Body of pancreas (tissue), 4 donors: ENCODE measurements around the gene VPS33A. TPM values are rescaled to one million over a fixed set of nuclear protein-coding genes. Genes with fewer than 3 reads are reported as not detected.

Source experiments
- ATAC-seq: fragments of 150-250 bp; one replicate; pipeline ENCODE4 v1.9.1; 2016
- DNase-seq, 4 donors: peaks; one replicate each; pipeline ENCODE4 v3.0.0-alpha.2; 2019
- H3K27ac ChIP-seq, 4 donors: fragments of 200-600 bp; sonication (generic); 1 replicate in 3 of 4; 2 replicates in 1 of 4; pipeline versions ENCODE4 v1.5.1 to v1.6.1; 2016 to 2019; ENCODE audit warnings: mild to moderate bottlenecking in 1 of 4, mixed read lengths in 1 of 4, moderate library complexity in 1 of 4
- H3K27me3 ChIP-seq, 2 donors: fragments of 200-600 bp; sonication (generic); one replicate each; pipeline ENCODE4 v1.6.0; 2016; ENCODE audit warnings: mild to moderate bottlenecking in 1 of 2
- H3K36me3 ChIP-seq, 2 donors: fragments of 200-600 bp; sonication (generic); replicated peaks in 1 of 2; 2 replicates each; pipeline ENCODE4 v1.5.1; 2016; ENCODE audit warnings: low read depth in 2 of 2; ENCODE audit not compliant: insufficient read depth in 1 of 2
- H3K4me1 ChIP-seq: fragments of 200-600 bp; sonication (generic); one replicate; pipeline ENCODE4 v1.6.0; 2016
- H3K4me3 ChIP-seq, 2 donors: fragments of 200-600 bp; sonication (generic); 1 replicate in 1 of 2; 2 replicates in 1 of 2; pipeline ENCODE4 v1.5.1; 2016 to 2019
- H3K9me3 ChIP-seq, 3 donors: fragments of 200-600 bp; sonication (generic); 1 replicate in 2 of 3; 2 replicates in 1 of 3; pipeline ENCODE4 v1.5.1; 2016
- POLR2A ChIP-seq, 3 donors: fragments of 450-650 bp; IDR thresholded peaks; one replicate each; pipeline ENCODE4 v1.6.1; 2016; ENCODE audit warnings: antibody characterized with exemption in 3 of 3, mild to moderate bottlenecking in 2 of 3
- WGBS, 2 donors: methylation state at CpG; one replicate each; pipeline ENCODE4 v1.1.5; 2017; 5-methylcytosine and 5-hydroxymethylcytosine counted together
- intact Hi-C: fragments of 100-400 bp; cut with DNase I; formaldehyde crosslinking; loops from one replicate; pipeline ENCODE4 v1.15.1; 2023
- total RNA-seq, 2 donors: library from RNA; depleted of rRNA; stranded (reverse); fragments of >200 nt; gene quantifications; one replicate each; pipeline ENCODE4 v1.1.0, GENCODE V29; 2016
- TF ChIP-seq, protein P1 (sequence below), 7 experiments: fragments of 450-650 bp in 4 of 7; fragments of 200-600 bp in 3 of 7; sonication (generic) in 3 of 7; IDR thresholded peaks; one replicate each; pipeline ENCODE4 v1.5.1; 2016 to 2019; ENCODE audit warnings: antibody characterized with exemption in 7 of 7

VPS33A gene
- total RNA-seq, 2 donors from 2014 or later = 7.3 to 9.9 TPM

DNA sequence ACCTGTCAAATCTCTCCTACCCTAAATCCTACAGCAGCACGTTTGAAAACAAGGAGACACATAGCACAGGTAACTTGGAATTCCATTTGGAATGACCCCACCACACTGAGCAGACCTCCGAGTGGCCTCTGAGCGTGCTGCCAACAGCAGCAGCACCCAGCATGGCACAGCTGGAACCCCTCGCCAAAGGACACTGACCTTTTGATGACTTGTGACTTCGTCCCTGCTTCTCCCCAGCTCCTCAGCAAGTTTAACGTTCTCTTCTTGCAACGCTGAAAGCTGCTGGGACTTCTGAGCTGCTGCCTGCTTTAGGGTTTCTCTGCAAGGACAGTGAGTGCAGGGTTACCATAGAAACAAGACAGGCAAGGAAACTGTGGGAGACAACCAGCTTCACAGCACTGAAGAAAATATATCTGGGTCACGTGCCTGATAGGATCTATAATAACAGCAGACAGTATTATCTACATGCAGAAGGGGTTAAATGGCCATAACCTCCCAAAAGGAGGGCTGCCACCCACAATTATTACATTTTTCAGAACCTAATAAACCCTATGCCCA, 43.3 kb upstream of the VPS33A start:
- H3K9me3 ChIP-seq = no peaks in the 10 kb centered on the region
- intact Hi-C loops = no loop called here
- ATAC-seq (no peak), DNase-seq (no peak)
- no peak for TF ChIP-seq POLR2A (IDR thresholded peaks at IDR 0.05)
- TF ChIP-seq, protein P1, sequence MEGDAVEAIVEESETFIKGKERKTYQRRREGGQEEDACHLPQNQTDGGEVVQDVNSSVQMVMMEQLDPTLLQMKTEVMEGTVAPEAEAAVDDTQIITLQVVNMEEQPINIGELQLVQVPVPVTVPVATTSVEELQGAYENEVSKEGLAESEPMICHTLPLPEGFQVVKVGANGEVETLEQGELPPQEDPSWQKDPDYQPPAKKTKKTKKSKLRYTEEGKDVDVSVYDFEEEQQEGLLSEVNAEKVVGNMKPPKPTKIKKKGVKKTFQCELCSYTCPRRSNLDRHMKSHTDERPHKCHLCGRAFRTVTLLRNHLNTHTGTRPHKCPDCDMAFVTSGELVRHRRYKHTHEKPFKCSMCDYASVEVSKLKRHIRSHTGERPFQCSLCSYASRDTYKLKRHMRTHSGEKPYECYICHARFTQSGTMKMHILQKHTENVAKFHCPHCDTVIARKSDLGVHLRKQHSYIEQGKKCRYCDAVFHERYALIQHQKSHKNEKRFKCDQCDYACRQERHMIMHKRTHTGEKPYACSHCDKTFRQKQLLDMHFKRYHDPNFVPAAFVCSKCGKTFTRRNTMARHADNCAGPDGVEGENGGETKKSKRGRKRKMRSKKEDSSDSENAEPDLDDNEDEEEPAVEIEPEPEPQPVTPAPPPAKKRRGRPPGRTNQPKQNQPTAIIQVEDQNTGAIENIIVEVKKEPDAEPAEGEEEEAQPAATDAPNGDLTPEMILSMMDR (IDR thresholded peaks at IDR 0.05) = no peak
- peaks cover 3 to 21% of the 10 kb centered on the region in 2 donors for H3K36me3 ChIP-seq
- no peaks in the 10 kb centered on the region for H3K27me3 ChIP-seq
- 76 to 79% methylated on average over 7 to 8 of the region's 8 CpGs for WGBS, 2 donors
- H3K4me1 ChIP-seq = no peaks in the 10 kb centered on the region
- no peak overlapping the region for H3K27ac ChIP-seq
- no peak overlapping the region for H3K4me3 ChIP-seq

DNA sequence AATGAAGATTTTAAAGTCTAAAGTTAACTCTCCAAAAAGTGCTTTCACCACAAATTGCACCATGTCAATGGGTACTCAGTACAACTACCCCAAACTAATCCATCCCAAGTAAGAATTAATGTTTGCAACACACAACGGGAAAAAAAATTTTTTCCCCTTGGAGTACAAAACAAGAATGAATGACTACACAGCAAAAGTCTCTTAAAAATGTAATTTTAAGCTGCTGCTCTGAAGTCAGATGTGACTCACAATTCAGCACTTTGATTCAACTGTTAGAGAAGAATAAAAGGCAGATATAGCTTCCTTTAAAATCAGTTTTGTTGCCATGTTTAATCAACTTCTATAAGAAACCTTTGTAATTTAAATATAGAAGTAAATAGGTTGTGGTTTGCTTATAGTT, 42.5 kb upstream of the VPS33A start:
- 88 to 93% methylated on average over 1 of the region's 1 CpG for WGBS, 2 donors

DNA sequence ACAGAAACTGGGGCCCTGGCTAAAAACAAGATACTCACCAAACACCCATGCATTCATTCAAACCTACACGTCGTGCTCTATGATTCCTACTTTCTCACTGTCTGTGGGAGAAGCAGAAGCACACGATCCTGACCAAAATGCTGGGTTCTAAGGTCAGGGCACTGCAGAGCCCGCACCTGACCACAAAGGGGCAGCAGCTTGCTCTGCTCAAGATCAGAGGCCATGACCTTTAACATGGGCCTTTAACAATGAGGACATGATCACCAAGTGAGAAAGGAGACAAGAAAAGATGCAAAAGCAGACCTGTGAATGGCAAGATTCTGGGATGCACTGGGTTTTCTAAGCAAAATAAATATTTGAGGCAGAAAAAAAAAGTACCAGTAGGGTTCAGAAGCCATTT, 40.1 kb upstream of the VPS33A start:
- Histone ChIP-seq H3K4me1 (no peaks in the 10 kb centered on the region), H3K36me3 (peaks cover 3 to 29% of the 10 kb centered on the region in 2 donors), H3K27me3 (no peaks in the 10 kb centered on the region), H3K4me3 (no peak overlapping the region), H3K27ac (no peak overlapping the region), H3K9me3 (no peaks in the 10 kb centered on the region)
- DNase-seq (no peak), ATAC-seq (no peak)
- WGBS, 2 donors = 71 to 73% methylated on average over 4 of the region's 4 CpGs
- intact Hi-C loops = no loop called here
- TF ChIP-seq, protein P1 (IDR thresholded peaks at IDR 0.05) = no peak
- TF ChIP-seq POLR2A (IDR thresholded peaks at IDR 0.05) = no peak

More for the DNA sequence above, 42.5 kb upstream of the VPS33A start:
- ATAC-seq (no peak), DNase-seq (no peak)
- Histone ChIP-seq H3K4me1 (no peaks in the 10 kb centered on the region), H3K9me3 (no peaks in the 10 kb centered on the region), H3K36me3 (peaks cover 3 to 21% of the 10 kb centered on the region in 2 donors), H3K27me3 (no peaks in the 10 kb centered on the region), H3K4me3 (no peak overlapping the region), H3K27ac (no peak overlapping the region)
- intact Hi-C loops = no loop called here
- TF ChIP-seq, protein P1 (IDR thresholded peaks at IDR 0.05) = no peak
- TF ChIP-seq POLR2A (IDR thresholded peaks at IDR 0.05) = no peak

DNA sequence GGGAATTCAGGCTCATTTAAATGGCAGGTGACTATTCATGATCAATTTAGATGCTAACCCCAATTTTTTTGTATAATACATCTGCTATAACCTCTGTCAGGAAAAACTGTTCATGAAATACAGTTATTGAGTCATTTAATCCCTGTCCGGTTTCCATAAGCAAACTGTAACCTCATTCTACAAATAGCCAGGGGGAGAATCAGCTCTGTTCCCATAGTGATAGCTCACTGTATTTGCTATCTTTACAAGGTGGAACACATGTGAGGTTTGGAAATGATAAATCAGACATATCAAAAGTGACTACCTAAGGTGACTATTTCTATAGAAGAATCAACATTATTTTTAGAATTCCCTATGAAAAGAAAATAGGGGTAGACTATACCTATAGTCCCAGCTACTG, 38.6 kb upstream of the VPS33A start:
- intact Hi-C loops = no loop called here
- 79 to 88% methylated on average over 1 of the region's 1 CpG for WGBS, 2 donors
- H3K27ac ChIP-seq = no peak overlapping the region
- no peak for ATAC-seq
- no peaks in the 10 kb centered on the region for H3K9me3 ChIP-seq
- TF ChIP-seq, protein P1 (IDR thresholded peaks at IDR 0.05) = no peak
- TF ChIP-seq POLR2A (IDR thresholded peaks at IDR 0.05) = no peak
- peaks cover 3 to 29% of the 10 kb centered on the region in 2 donors for H3K36me3 ChIP-seq
- no peak overlapping the region for H3K4me3 ChIP-seq
- H3K27me3 ChIP-seq = no peaks in the 10 kb centered on the region
- no peaks in the 10 kb centered on the region for H3K4me1 ChIP-seq
- DNase-seq = no peak

DNA sequence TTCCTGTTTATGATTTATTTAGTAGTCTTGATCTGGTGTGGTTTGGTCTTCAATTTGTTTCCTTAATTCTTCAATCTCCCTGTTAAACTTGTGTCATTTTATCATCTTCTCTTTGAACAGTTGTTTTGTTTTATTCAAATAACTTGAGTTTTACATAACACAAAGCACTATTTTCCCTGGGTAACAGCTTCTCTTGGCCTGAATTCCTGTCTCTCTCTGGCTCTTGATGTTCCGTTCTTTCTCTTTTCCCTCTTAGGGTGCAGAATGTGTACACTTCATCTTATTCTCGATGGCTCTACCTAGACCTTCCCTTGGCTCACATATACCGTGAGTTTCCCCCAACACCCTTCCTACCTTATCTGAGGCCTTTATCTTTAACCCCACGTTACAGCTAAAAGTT, 36.8 kb upstream of the VPS33A start:
- H3K27ac ChIP-seq = no peak overlapping the region
- intact Hi-C loops = no loop called here

More for the DNA sequence above, 36.8 kb upstream of the VPS33A start:
- Histone ChIP-seq H3K9me3 (no peaks in the 10 kb centered on the region), H3K27me3 (no peaks in the 10 kb centered on the region), H3K4me3 (no peak overlapping the region), H3K36me3 (peaks cover 2 to 22% of the 10 kb centered on the region in 2 donors), H3K4me1 (no peaks in the 10 kb centered on the region)
- DNase-seq (no peak), ATAC-seq (no peak)
- TF ChIP-seq, protein P1 (IDR thresholded peaks at IDR 0.05) = no peak
- TF ChIP-seq POLR2A (IDR thresholded peaks at IDR 0.05) = no peak
- WGBS, 2 donors = 82 to 84% methylated on average over 4 of the region's 4 CpGs
